Parathyroid adenoma (tissue), 2 donors: Measurements from ENCODE around the gene SHISA3.

Experiments
- H2AFZ ChIP-seq: fragments of 300-600 bp; sonication (generic); one replicate; pipeline ENCODE4 v1.7.0; 2017; ENCODE audit warnings: antibody characterized with exemption, mild to moderate bottlenecking
- H3K27ac ChIP-seq: fragments of 300-600 bp; sonication (generic); one replicate; pipeline ENCODE4 v1.7.0; 2017
- H3K27me3 ChIP-seq: fragments of 300-600 bp; sonication (generic); one replicate; pipeline ENCODE4 v1.7.0; 2017; ENCODE audit warnings: low read length; ENCODE audit not compliant: control insufficient read depth, insufficient read depth
- H3K36me3 ChIP-seq: fragments of 300-600 bp; sonication (generic); one replicate; pipeline ENCODE4 v1.7.0; 2017; ENCODE audit warnings: low read length; ENCODE audit not compliant: control insufficient read depth, insufficient read depth
- H3K4me1 ChIP-seq: fragments of 300-600 bp; sonication (generic); one replicate; pipeline ENCODE4 v1.7.0; 2017; ENCODE audit warnings: control low read depth
- H3K4me2 ChIP-seq: fragments of 300-600 bp; sonication (generic); one replicate; pipeline ENCODE4 v1.7.0; 2017; ENCODE audit warnings: low read length
- H3K4me3 ChIP-seq: fragments of 300-600 bp; sonication (generic); one replicate; pipeline ENCODE4 v1.7.0; 2017; ENCODE audit warnings: low read depth, low read length
- H3K79me2 ChIP-seq: fragments of 300-600 bp; sonication (generic); one replicate; pipeline ENCODE4 v1.7.0; 2017; ENCODE audit warnings: control low read depth
- H3K9ac ChIP-seq: fragments of 300-600 bp; sonication (generic); one replicate; pipeline ENCODE4 v1.7.0; 2017; ENCODE audit warnings: mild to moderate bottlenecking
- H3K9me3 ChIP-seq: fragments of 300-600 bp; sonication (generic); one replicate; pipeline ENCODE4 v1.7.0; 2017; ENCODE audit warnings: low read length; ENCODE audit not compliant: control insufficient read depth
- CTCF ChIP-seq: fragments of 300-600 bp; sonication (generic); IDR thresholded peaks from one replicate; pipeline ENCODE4 v1.7.0; 2017; ENCODE audit warnings: antibody characterized with exemption, mild to moderate bottlenecking
- donor health status: primary hyperparathyroidism.

The SHISA3 gene

DNA sequence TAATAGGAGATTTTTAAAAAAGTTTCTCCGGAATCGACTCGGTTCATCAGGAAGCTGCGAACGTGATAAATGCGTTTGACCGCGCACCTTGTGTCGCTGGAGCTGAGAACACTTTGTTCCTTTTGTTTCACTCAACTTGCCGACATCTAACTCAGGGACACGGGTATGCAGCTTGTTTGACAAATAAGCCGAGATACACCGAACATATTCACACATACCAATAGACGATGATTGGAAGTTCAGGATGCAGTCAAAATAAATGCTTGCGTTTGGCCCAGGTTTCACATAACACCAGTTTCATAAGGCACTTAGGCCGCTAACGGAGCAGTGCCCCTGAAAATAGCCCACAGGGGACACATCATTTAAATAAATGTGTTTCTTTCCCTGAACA lies 932 bp upstream of the SHISA3 start:
- H3K4me1 ChIP-seq, result no peaks in the 10 kb centered on the region
- H3K9me3 ChIP-seq, result no peaks in the 10 kb centered on the region
- no peak overlapping the region for H3K9ac ChIP-seq
- no peak for TF ChIP-seq CTCF
- no peak overlapping the region for H3K4me2 ChIP-seq
- H3K27ac ChIP-seq, result no peak overlapping the region
- no peak overlapping the region for H3K4me3 ChIP-seq
- no peaks in the 10 kb centered on the region for H3K36me3 ChIP-seq
- H2AFZ ChIP-seq, result no peak overlapping the region
- H3K79me2 ChIP-seq, result no peaks in the 10 kb centered on the region
- H3K27me3 ChIP-seq, result no peaks in the 10 kb centered on the region

DNA sequence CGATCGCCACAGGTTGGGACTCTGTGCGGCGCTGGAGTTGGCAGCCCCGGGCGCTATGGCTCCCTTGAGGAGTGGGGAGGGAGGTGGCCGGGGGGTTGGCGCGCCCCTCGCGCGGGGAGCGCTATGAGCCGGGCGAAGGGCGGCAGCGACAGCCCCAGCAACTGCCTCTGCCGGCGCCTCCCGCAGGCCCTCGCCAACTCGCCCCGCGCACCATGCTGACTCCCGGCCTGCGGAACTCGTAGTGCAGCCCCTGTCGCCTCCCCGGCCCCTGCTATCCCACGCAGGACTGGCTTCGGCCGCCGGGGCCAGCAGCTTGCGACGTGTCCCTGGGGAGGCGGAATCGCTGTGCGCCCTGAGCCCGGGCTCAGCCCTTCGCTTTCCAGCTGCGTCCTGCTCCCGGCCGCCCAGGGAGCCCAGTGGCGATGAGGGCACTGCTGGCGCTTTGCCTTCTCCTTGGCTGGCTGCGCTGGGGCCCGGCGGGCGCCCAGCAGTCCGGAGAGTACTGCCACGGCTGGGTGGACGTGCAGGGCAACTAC lies 415 bp downstream of the SHISA3 start:
- Histone ChIP-seq H2AFZ (peak overlapping the region; percentile 58), H3K36me3 (no peaks in the 10 kb centered on the region), H3K27ac (no peak overlapping the region), H3K4me2 (peak overlapping the region; percentile 76), H3K9me3 (no peaks in the 10 kb centered on the region), H3K79me2 (no peaks in the 10 kb centered on the region), H3K4me1 (no peaks in the 10 kb centered on the region), H3K4me3 (peak overlapping the region; percentile 45), H3K27me3 (no peaks in the 10 kb centered on the region), H3K9ac (no peak overlapping the region)
- no peak for TF ChIP-seq CTCF

DNA sequence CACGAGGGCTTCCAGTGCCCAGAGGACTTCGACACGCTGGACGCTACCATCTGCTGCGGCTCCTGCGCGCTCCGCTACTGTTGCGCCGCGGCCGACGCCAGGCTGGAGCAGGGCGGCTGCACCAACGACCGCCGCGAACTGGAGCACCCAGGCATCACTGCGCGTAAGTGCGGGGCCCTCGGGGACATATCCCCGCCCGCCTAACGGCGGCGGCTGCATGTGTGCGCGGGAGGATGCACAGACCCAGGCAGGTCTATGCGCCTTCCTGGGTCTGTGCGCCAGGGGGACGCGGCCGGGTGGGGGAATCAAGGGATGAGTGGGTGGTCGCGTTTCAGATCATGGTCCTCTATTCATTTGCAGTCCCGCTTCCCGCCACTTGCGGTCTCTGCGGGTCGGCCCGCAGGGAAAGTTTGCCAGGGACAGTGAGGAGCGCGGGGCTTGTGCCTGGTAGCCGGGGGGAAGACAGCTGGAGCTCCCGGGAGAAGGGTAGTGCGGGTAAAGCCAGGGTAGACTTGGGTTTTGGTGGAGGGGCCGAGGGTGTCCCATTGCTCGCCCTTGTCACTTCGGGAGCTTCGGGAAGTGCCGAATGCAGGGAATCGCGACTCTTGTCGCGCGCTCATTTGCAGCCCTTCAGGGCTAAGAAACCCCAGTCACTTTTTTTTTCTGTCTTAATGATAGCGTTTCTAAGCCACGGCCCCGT lies 1.0 kb downstream of the SHISA3 start:
- H2AFZ ChIP-seq, result peak overlapping the region; percentile 58
- no peaks in the 10 kb centered on the region for H3K79me2 ChIP-seq
- peak overlapping the region; percentile 45 for H3K4me3 ChIP-seq
- TF ChIP-seq CTCF, result no peak
- H3K9me3 ChIP-seq, result no peaks in the 10 kb centered on the region
- no peak overlapping the region for H3K9ac ChIP-seq
- H3K36me3 ChIP-seq, result no peaks in the 10 kb centered on the region
- no peaks in the 10 kb centered on the region for H3K27me3 ChIP-seq
- H3K4me1 ChIP-seq, result no peaks in the 10 kb centered on the region
- peak overlapping the region; percentile 76 for H3K4me2 ChIP-seq
- no peak overlapping the region for H3K27ac ChIP-seq

GRCh38 chr4:42398871-42399331 lies 1.6 kb downstream of the SHISA3 start:
- no peaks in the 10 kb centered on the region for H3K9me3 ChIP-seq
- no peaks in the 10 kb centered on the region for H3K79me2 ChIP-seq
- no peak overlapping the region for H2AFZ ChIP-seq
- H3K4me3 ChIP-seq, result peak overlapping the region; percentile 45
- no peaks in the 10 kb centered on the region for H3K27me3 ChIP-seq
- no peaks in the 10 kb centered on the region for H3K4me1 ChIP-seq
- TF ChIP-seq CTCF, result no peak
- no peak overlapping the region for H3K27ac ChIP-seq
- H3K36me3 ChIP-seq, result no peaks in the 10 kb centered on the region
- H3K9ac ChIP-seq, result no peak overlapping the region
- peak overlapping the region; percentile 76 for H3K4me2 ChIP-seq

DNA sequence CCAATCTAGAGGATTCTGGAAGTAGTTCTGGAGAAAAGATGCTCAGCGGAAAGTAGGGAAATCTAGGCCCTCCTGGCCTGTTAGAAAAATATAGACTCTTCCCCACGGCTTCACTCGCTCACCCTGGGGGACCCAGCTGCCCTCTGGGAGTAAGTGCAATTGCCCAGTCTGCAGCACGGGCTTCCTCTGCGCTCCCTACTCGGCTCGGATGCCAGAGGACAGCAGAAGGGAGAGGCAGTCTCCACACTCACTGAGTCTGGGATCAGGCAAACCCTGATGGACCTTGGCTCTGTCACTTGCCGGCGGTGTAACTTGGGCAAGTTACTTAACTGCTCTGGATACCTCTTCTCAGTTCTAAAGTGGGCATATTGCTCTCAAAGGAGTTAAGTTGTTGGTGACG lies 2.1 kb downstream of the SHISA3 start:
- Histone ChIP-seq H3K27ac (no peak overlapping the region), H3K27me3 (no peaks in the 10 kb centered on the region), H3K4me2 (no peak overlapping the region), H3K4me1 (no peaks in the 10 kb centered on the region), H3K9me3 (no peaks in the 10 kb centered on the region), H3K79me2 (no peaks in the 10 kb centered on the region), H3K36me3 (no peaks in the 10 kb centered on the region), H3K9ac (no peak overlapping the region), H2AFZ (no peak overlapping the region), H3K4me3 (no peak overlapping the region)
- TF ChIP-seq CTCF, result no peak
